ENCODE results near the gene NUDT2. TPM values are rescaled to one million over a fixed set of nuclear protein-coding genes. Genes with fewer than 3 reads are reported as not detected.
"Not testable (repeated sequence)": the region's sequence is repeated elsewhere in the genome, so short reads cannot be mapped to it uniquely, and the experiment has no call there.

The NUDT2 gene
- polyA plus RNA-seq, 4 donors, result 21.7 to 27.6 (median 25.2) TPM

DNA sequence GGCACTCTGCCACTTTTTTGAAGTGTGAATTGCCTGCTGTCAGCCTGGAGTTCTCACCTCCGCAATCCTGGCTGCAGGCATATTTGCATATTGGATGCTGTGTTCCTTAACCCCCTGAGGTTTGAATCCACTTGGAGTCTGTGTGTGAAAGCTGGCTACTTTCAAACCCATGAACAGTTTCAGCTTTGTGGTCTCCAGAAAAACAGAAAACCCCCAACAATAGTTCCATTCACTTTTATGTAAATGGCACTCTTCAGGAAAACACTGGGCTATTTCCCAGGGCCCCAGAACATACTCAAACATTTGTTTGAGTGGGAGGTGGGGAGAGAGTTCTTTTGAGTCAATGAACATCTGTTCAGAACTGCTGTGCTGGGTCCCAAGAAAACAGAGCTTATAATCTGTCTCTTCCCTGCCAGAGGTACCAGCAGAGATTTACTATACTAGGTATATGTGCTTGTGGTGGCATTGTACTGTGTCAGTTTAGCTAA, 5.0 kb downstream of the NUDT2 start:
- no peak for DNase-seq (ENCODE audit: low read depth in 4 of 4, low spot score in 3 of 4)

DNA sequence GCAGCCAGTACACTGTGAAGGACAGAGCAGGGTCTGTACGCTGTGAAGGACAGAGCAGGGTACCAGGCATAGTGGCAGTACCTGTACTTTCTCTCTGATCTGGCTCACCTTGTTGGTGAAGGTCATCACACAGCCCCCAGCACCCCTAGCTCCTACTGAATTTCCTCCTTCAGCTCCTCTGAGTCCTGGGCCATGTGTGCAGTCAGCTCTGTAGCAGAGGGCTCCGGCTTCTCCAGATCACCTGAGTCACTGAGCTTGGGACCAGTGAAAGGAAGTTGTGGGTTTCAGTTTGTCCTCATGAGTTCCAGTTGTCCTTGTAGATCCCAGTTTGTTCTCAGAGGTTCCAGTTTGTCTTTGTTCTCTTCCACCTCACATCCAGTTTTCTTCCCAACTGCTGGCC, 5.5 kb downstream of the NUDT2 start:
- no peak for DNase-seq (ENCODE audit: low read depth in 4 of 4, low spot score in 3 of 4)

DNA sequence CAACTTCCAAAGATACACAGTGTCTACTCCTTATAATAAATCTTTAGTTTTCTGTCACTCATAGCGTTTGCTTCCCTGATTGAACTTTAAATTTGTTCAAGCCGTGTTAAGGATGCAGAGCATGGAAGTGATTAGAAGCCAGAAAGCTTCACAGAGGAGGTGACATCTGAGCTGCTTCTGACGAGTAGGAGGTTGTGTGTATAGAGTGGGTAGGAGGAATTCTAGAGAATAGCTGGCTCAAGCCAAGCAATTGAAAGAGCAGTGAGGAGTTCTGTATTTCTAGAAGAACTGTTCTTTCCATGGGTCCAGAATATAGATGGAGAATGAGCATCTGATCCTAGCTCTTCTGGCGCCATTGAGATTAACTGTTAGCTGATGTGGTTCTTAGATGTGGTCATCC, 6.0 kb downstream of the NUDT2 start:
- no peak for DNase-seq (ENCODE audit: low read depth in 4 of 4, low spot score in 3 of 4)

GRCh38 chr9:34337403-34337802, 8.0 kb downstream of the NUDT2 start:
- no peak for DNase-seq (ENCODE audit: low read depth in 4 of 4, low spot score in 3 of 4)

GRCh38 chr9:34338079-34338478, 8.7 kb downstream of the NUDT2 start:
- DNase-seq (ENCODE audit: low read depth in 4 of 4, low spot score in 3 of 4), result not testable (repeated sequence)

DNA sequence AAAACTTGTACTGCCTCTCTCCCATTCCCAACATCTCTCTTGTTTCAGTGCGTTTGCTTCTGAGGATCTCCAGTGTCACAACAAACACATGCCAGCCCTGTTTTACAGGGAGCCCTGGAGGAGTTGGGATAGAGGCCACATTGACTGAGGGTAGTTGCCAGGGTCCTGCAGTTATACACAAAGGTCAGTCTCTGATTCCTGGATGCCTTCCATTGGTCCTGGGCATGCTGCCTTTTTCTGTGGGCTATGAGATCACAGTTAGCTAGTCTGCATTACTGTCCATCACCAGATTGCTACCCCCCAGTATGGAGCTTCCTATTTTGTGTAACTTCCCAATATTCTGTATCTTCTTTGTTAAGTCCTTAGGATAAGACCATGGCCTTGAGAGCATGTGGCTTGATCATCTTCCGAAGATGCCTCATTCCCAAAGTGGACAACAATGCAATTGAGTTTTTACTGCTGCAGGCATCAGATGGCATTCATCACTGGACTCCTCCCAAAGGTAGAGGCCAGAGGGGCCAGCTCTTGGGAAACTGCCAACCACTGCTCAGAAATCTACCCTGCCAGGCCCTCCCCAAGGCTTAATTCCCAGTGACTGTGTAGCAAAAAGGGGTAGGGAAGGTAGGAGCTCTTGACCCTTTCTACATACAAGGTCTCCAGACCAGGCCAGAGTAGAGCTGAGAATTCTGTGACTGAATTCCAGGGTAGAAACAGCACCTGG, 9.5 kb downstream of the NUDT2 start:
- DNase-seq (ENCODE audit: low read depth in 4 of 4, low spot score in 3 of 4), result no peak

DNA sequence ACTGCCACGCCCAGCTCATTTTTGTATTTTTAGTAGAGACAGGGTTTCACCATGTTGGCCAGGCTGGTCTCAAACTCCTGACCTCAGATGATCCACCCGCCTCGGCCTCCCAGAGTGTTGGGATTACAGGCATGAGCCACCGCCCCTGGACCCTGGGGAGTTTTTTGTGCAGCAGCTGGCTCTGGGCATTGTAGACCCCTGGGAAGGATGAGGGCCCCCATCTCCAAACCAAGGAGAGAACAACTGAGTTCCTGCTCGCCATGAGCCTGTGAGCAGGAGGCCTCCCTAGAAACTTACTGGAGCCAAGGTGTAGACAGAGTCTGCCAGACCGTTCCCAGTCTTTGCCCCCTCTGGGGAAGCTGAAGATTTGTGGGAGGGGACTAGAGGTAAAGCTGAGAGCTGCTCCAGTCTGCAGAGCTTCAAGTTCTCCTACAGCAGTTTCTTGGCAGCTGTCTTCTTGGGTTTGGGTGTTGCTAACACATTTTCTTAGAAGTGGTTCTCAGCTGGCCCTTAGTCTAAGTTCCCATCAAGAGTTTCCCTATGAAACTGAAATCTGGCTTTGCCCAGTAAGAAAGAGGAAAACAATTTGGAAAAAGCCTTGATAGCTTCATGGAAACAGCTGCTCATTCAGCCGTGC, 12.4 kb downstream of the NUDT2 start:
- no peak for DNase-seq (ENCODE audit: low read depth in 4 of 4, low spot score in 3 of 4)

- no peak for DNase-seq (ENCODE audit: low read depth in 4 of 4, low spot score in 3 of 4)
Observed at GRCh38 chr9:34343090-34343489, 13.7 kb downstream of the NUDT2 start.

GRCh38 chr9:34343605-34344004, 14.2 kb downstream of the NUDT2 start:
- DNase-seq (ENCODE audit: low read depth in 4 of 4, low spot score in 3 of 4), result no peak

DNA sequence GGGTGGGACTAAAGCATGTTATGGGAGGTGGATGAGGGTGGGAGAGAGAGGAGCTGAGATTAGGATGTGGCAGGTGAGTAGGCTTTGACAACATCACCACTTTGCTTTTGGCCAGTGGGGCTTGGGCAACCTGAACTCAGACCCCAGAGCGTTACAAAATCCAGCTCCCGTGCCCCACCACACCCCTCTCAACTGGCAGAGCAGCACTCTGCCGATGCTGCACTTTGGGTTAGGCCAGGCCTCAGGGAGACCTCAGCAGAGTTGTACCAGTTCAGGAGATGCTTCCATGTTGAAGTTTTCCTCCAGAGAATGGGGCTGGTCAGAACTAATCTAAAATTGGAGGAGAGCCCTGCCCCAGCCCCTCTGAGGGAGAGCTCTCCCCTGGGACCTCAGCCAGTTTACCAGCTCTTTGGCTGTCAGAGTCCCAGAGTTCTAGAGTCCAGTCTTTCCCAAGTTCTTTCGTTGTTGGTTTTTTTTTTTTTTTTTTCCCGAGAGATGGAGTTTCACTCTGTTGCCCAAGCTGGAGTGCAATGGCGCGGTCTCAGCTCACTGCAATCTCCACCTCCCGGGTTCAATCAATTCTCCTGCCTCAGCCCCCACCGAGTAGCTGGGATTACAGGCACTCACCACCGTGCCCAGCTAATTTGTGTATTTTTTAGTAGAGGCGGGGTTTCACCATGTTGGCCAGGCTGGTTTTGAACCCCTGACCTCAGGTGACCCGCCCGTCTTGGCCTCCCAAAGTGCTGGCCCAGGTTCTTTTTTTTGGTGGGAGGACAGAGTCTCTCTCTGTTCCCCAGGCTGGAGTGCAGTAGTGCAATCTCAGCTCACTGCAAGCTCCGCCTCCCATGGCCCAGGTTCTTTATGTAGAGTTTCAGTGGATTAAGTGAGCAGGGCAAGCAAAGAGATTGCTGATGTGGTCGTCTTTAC, 17.8 kb downstream of the NUDT2 start:
- DNase-seq (ENCODE audit: low read depth in 4 of 4, low spot score in 3 of 4), result no peak

- DNase-seq (ENCODE audit: low read depth in 4 of 4, low spot score in 3 of 4), result no peak
Observed at GRCh38 chr9:34347800-34348158, 18.4 kb downstream of the NUDT2 start.

DNA sequence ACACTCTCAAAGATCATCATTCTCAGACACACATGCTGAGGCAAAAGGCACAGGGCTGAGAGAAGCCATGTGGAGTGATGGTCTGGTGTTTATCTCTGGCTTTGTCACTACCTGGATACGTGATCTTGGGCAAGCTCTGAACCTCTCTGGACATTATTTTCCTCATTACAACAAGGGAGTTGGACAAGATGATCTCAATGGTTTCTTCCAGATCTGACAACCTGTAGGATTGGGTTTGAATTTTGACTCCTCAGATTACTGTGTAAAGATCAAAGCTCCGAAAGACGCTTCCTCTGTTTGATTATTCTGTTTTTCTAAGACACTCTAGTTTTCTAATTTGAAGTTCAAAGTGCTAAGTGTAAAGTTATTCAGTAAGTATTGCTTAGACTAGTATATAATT, 20.0 kb downstream of the NUDT2 start:
- DNase-seq (ENCODE audit: low read depth in 4 of 4, low spot score in 3 of 4), result no peak

- not testable (repeated sequence) for DNase-seq (ENCODE audit: low read depth in 4 of 4, low spot score in 3 of 4)
Observed at GRCh38 chr9:34352122-34352652, 22.8 kb downstream of the NUDT2 start.

DNA sequence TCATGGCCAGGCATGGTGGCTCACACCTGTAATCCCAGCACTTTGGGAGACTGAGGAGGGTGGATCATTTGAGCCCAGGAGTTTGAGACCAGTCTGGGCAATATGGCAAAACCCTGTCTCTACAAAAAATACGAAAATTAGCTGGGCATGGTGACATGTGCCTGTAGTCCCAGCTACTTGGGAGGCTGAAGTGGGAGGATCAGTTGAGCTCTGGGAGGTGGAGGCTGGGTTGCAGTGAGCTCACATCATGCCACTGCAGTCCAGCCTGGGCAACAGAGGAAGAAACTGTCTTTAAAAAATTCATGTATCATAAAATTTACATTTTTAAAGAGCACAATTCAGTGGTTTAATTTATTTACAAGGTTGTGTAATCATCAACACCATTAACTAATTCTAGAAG, 23.6 kb downstream of the NUDT2 start:
- not testable (repeated sequence) for DNase-seq (ENCODE audit: low read depth in 4 of 4, low spot score in 3 of 4)

DNA sequence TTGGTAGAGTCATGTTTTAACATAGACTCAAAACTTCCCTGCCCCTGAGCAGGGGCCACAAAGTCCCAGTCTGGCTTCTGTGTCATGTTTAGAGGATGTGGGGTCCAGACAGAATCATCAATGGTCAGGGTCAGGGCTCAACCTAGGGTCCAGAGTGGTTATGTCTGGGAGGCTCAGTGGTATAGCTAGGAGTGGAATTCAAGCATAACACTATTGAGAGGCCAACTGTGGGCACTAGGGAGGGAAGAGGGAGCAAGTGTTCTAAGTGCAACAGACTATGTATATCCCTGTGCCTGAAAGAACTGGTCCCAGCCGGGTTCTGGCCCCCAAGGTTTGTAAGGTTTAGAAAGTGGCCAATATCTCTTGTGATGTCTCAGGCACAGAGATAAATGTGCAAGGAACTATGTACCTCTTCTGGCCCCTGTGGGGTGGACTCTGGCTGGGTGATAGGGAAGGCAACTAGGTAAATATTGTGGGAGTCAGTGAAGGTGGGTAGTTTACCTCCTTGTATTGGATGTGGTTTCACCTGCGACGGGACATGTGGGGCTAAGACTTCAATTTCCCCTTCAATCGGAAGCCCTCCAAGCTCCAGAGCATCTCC, 33.3 kb downstream of the NUDT2 start:
- DNase-seq (ENCODE audit: low read depth in 4 of 4, low spot score in 3 of 4), result no peak

DNA sequence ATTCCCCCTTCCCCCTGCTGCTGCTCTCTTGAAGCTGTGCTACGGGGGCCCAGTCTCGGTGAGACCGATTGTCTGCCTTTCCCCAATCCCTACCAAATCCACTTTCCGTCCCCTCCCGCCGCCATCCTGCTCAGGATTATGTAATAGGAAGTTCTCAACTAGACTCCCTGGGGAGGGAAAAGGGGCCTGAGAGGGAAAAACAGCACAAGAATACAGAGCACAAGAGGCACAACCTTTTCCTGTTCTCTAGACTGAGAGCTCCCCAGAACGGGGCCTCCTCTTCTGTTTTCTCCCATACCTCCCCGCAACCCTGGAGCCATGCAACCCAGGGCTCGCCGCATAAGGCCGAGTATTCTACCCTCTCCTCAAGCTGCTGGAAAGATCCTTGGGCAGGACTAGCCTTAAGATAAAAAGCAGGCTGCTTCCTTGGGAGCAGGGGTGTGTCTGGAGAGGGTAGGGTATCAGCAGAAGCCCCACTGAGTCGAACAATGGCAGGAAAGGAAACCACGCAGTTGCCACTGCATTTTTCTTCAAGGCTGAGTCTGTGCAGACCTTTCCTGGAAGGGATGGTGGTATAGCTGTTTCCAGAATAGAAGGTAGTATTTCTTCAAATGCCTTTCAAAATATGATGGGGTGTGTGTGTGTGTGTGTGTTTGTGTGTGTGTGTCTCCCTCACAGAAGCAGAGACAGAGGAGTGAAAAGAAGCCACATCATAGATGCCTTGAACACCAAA, 34.4 kb downstream of the NUDT2 start:
- no peak for DNase-seq (ENCODE audit: low read depth in 4 of 4, low spot score in 3 of 4)

- no peak for DNase-seq (ENCODE audit: low read depth in 4 of 4, low spot score in 3 of 4)
Observed at GRCh38 chr9:34365282-34365681, 35.9 kb downstream of the NUDT2 start.

DNA sequence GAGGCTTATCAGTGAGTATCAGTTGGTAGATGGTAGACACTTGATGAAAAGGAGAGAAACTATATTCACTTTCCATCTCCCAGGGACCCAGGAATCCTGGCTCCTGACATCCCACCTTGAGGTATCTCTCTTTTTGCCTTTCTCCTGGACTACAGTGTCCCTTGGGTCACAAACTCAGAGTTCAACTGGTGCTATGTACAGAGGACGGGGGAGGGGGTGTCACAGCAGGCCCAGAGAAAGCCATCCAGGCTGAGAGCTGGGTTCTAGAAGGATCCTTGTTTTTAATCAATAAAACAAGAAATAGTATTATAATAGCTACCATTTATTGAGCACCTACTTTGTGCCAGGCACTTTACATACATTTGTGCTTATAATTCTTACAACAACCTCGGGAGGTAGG, 37.0 kb downstream of the NUDT2 start:
- DNase-seq (ENCODE audit: low read depth in 4 of 4, low spot score in 3 of 4), result no peak

DNA sequence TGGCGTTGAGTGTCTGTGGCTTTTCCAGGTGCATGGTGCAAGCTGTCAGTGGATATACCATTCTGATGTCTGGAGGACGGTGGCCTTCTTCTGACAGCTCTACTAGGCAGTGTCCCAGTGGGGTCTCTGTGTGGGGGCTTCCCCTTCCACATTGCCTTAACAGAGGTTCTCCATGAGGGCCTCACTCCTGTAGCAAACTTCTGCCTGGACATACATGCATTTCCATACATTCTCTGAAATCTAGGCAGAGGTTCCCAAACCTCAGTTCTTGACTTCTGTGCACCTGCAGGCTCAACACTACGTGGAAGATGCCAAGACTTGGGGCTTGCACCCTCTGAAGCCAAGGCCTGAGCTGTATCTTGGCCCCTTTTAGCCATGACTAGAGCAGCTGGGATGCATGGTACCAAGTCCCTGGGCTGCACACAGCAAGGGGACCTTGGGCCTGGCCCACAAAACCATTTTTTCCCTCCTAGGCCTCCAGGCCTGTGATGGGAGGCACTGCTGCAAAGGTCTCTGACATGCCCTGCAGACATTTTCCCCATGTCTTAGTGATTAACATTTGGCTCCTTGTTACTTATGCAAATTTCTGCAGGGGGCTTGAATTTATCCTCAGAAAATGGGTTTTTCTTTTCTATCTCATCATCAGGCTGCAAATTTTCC, 38.5 kb downstream of the NUDT2 start:
- DNase-seq (ENCODE audit: low read depth in 4 of 4, low spot score in 3 of 4), result not testable (repeated sequence)

All from right renal pelvis (tissue), 4 donors.